Stimulated activated CD8-positive, alpha-beta memory T cell treated with anti-CD3 and anti-CD28 coated beads, Interleukin-7, amount 100 ng/mL, for 48 hours (primary cell): ENCODE results near the gene NCKIPSD.
"Not testable (repeated sequence)": the region's sequence is repeated elsewhere in the genome, so short reads cannot be mapped to it uniquely, and the experiment has no call there.

ENCODE experiments used
- DNase-seq, 2 donors: peaks; one replicate each; pipeline ENCODE4 v3.0.0-alpha.2; 2020; ENCODE audit warnings: low read depth in 1 of 2; ENCODE audit errors: extremely low read depth in 1 of 2

NCKIPSD gene

DNA sequence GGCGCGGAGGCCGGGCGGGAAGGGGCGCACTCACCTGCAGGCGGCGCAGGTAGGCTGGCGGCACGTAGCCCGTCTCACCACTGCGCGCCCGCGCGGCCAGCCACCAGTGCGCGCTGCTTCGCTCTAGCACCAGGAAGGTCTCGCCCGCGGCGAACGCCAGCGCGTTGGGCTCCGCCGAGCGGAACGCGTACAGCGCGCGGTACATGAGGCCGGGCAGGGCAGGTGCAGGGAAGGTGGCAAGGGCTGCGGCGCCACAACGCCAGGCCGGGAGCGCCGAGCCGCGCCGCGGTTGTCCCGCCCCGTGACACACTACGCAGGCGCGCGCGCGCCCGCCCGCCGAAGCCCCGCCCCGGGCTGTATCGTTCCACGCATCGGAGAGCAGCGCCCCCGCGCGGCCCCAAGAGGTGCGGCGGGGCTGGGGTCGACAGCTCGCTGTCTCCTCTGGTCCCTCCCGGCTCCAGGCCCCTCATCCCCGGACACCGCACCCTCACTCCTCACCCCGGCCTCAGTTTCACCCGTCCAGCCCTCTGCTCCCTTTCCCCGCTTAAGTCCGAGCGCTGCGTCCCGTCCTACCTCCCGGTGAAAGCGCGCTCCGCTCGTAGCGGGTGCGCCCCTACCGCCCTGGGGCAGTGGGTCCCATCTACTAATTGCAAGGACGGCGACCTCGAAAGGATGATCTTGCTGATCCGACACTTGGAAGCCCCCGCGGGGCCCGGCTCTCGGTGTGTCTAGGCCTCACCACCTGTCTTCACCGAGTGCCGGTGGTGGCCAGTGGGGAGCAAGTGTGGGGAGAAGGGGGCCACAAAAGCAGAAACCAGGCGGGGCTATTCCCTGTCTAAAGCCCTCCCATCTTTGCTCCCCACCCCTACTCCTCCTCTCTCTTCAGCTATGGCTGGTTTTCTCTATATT is at the start of gene NCKIPSD:
Gene NCKIPSD (minus strand): TSS at position 313 of the 909 bp plus-strand sequence. CDS start 108 bp downstream, at position 205.
- peak; percentile 76 to 80 for DNase-seq

DNA sequence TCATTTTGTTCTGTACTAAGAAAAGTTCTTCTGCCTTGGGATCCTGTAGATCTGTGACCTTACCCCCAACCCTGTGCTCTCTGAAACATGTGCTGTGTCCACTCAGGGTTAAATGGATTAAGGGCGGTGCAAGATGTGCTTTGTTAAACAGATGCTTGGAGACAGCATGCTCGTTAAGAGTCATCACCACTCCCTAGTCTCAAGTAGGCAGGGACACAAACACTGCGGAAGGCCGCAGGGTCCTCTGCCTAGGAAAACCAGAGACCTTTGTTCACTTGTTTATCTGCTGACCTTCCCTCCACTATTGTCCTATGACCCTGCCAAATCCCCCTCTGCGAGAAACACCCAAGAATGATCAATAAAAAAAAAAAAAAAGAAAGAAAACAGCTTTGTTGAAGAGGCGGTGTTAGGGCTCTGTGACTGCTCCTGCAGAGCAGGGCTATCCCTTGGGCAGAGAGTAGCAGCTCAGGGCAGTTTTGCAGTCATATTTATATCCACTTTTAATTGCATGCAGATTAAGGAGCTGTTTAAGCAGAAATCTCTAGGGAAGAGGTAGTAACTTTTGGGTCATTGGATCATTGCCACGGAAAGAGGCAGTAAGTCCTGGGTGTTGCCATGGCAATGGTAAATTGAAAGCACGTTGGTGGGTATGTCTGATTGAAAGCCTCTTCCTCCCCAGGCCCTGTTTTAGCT is 49.5 kb upstream of the NCKIPSD start:
- not testable (repeated sequence) for DNase-seq

DNA sequence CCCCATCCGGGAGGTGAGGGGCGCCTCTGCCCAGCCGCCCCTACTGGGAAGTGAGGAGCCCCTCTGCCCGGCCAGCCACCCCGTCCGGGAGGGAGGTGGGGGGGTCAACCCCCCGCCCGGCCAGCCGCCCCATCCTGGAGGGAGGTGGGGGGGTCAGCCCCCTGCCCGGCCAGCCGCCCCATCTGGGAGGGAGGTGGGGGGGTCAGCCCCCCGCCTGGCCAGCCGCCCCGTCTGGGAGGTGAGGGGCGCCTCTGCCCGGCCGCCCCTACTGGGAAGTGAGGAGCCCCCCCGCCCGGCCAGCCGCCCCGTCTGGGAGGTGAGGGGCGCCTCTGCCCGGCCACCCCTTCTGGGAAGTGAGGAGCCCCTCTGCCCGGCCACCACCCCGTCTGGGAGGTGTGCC is 48.8 kb upstream of the NCKIPSD start:
- not testable (repeated sequence) for DNase-seq

- DNase-seq: not testable (repeated sequence)
These were observed 48.2 kb upstream of the NCKIPSD start for GRCh38 chr3:48733752-48734518.

GRCh38 chr3:48727511-48727910 is 41.8 kb upstream of the NCKIPSD start:
- DNase-seq: no peak

DNA sequence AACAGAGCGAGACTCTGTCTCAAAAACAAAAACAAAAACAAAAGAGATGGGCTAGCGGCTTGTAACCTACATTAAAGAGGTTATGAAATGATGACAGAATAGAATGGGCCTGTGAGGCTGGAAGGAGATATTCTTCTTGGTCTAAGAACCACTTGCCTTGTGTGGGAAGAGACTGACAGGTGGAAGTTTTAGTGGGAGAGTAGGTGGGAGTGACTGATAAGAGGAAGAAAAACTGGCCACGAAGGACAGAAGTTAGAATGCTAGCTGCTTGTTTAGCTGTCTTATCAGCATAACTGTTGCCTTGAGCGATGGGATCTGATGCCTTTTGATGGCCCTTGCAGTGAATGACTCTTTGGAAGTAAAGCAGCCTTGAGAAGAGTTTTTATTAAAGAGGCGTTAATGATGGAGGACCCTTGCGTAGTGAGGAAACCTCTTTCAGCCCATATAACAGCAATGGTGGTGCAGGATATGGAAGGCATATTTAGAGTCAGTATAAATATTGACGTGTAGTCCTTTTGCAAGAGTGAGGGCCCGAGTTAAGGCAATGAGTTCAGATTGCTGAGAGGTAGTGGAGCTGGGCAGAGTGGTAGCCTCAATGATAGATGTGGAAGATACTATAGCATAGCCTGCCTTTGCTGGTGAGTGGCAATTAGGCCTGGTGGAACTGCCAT is 39.6 kb upstream of the NCKIPSD start:
- not testable (repeated sequence) for DNase-seq

- no peak for DNase-seq
These were observed 38.0 kb upstream of the NCKIPSD start for GRCh38 chr3:48723725-48724124.

DNA sequence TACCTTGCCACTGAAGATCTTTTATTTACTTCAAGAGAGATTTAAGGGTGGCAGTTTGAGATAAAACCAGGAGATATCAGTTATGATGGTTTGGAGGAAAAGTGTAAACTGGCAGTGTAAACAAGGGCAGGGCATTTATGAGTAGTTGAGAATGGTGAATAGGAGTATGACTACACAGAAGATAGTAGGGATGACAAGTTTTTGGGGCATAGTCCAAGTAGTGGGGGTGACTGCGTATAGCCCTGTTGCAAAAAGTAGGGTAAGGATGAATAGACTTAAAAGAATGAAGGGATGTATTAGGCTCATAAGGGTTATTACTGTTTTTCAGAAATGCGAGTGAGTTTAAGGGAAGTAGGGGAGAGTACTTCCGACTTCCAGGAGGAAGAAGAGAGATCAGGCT is 37.6 kb upstream of the NCKIPSD start:
- not testable (repeated sequence) for DNase-seq

DNA sequence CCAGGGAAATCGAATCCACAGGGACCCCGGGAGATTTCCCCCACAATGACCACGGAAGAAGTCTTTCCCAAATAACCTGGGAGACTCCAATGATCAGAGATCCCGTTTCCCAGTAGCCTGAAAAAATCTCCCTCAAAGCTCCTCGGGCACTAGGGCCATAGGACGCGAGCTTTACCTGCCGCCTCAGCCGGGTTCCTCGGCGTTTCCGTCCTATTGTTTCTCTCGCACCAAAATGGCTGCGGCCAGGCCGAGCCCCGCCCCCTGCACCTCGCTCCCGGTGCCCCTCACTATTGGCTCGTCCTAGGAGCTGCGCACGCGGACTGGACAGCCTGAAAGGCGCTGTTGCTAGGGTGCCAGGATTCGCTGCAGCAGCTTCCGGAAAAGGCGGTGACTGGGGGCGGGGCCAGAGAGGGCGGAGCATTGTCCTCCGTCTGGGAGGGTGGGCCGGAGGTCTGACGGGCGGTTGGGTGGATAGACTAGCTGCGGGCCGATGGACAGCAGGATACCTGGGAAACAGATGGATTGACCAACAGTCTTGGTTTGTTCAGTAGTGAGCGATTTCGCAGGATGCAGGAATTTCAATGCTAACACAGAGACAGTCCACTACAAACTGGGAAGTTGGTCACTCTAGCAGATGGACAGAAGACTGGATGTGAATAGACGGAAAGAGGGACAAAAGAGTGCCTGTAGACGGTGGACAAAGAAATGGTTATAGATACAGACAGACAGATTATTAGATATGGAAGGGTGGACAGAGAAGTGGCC is 31.4 kb upstream of the NCKIPSD start, which contains the start of gene IP6K2:
Gene IP6K2 (minus strand): TSS at position 240 of the 765 bp plus-strand sequence. CDS start 21,930 bp downstream, outside the sequence.
- DNase-seq: peak; percentile 97 to 99

GRCh38 chr3:48716508-48716981 is 30.8 kb upstream of the NCKIPSD start:
- no peak for DNase-seq

DNA sequence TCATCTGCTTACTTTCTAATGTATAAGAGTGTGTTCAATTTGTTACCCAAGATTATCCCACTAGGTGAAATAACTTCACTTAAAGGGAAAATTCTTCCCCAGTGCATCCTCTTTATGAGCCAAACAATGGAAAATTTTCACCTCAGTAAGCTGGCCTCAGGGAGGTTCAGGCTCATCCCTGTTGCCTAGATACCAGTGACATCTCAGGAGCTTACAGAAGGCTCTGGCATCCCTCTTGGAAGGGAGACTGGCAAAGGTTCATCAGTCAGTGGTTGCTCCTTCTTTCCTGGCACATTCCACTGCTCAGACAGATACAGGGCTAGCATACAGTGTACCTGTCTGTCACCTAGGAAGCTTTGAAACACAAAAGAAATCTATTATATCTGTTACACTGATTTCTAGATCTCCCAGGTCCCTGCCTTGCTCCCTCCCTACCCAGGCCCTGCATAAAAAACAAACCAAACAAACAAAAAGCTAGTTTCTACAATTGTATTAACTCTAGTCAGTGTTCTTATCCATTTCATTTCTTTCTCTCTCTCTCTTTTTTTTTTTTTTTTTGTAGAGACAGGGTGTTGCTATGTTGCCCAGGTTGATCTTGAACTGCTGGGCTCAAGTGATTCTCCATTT is 29.6 kb upstream of the NCKIPSD start:
- DNase-seq: no peak

DNA sequence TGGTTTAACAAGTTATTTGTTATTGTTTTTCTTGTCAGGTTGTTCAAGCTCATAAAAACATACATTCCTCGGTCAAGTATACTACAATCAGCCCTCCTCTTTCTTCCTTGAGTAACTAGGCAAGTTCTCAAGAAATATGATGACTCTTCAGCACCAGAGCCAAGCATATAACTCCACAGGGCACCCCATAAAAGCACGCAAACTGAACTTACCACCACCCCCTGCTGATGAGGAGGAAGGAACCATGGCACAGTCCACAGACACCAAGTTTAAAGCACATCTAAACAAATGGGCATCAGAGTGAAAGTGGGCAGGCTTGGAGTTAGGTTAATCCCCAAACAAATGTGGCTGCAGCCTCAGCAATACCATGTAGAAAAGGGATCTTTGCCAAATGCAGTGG is 26.0 kb upstream of the NCKIPSD start:
- DNase-seq: no peak

DNA sequence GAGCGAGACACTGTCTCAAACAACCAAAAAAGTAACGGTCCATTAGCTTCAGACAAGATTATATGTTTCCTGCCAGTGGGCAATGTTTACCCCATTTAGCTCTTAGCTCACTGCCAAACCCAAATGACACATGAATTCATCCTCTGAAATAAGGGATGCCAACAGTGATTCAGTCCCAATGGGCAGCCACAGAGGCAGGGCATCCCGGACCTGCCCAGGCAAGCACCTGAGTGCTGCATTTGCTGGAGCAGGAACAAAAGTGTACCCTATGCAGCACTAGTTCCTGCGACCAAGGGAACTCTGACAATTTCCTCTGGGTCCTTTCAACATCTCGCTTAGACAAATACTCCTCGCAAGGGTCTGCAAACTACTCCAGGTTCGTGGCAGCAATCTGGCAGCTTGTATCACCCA is 23.3 kb upstream of the NCKIPSD start:
- no peak for DNase-seq

DNA sequence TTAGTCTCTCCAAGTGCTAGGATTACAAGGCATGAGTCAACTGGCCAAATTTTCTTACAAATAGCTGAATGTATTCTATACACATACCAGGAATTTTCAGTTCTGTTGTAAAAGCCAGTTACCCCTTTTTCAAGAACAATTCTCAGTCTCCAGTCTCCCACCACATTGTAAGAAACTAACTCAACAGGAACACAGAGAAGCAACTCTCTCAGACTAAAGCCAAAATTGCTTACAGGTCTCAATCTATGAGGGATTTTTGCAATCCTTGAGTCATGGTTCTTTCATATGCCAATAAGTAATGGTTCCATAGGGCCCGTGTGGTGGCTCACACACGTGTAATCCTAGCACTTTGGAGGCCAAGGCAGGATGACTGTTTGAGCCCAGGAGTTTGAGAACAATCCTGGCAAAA is 22.8 kb upstream of the NCKIPSD start:
- DNase-seq: no peak

DNA sequence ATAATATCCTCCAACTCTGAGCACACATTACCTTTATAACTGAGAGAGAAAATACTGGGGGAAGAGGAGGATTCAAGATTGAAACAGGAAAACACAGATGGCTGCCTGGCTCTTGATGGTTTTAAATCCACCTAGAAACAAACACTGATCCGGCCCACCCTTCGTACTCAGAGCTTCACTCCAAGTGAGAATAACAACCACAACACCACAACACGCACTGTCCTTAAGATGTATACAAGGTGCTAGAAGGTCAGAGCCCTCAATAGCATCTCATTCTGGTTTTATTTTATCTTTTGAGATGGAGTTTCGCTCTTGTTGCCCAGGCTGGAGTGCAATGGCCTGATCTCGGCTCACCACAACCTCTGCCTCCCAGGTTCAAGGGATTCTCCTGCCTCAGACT is 21.4 kb upstream of the NCKIPSD start:
- no peak for DNase-seq

GRCh38 chr3:48702320-48702920 is 16.7 kb upstream of the NCKIPSD start:
- DNase-seq: no peak

- no peak for DNase-seq
These were observed 15.2 kb upstream of the NCKIPSD start for GRCh38 chr3:48700731-48701405.

- DNase-seq: no peak
These were observed 13.2 kb upstream of the NCKIPSD start for GRCh38 chr3:48698891-48699290.
